HG02840 (cell line): ENCODE data around the gene NDUFAF2.
"Not testable (repeated sequence)": the region's sequence is repeated elsewhere in the genome, so short reads cannot be mapped to it uniquely, and the experiment has no call there.

Experiments used
- ATAC-seq: cut with Tn5 transposase; IDR thresholded peaks from one replicate; pipeline ENCODE4 v1.9.1; 2021; ENCODE audit warnings: mild to moderate bottlenecking, moderate library complexity, moderate number of reproducible peaks; ENCODE audit not compliant: unreplicated experiment, low FRiP score

The NDUFAF2 gene

DNA sequence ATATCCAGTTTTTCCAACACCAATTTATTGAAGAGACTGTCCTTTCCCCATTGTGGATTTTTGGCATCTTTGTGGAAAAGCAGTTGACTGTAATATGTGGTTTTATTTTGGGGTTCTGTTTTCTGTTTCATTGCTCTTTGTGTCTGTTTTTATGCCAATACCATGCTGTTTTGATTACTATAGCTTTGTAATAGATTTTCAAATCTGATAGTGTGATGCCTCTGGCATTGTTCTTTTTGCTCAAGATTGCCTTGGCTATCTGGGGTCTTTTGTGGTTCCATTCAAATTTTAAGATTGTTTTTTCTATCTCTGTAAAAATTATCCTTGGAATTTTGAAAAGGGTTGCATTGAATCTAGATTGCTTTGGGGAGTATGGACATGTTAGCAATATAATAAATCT is 99.5 kb downstream of the NDUFAF2 start:
- ATAC-seq: no peak

GRCh38 chr5:61047346-61047745 is 102.3 kb downstream of the NDUFAF2 start:
- ATAC-seq: no peak

DNA sequence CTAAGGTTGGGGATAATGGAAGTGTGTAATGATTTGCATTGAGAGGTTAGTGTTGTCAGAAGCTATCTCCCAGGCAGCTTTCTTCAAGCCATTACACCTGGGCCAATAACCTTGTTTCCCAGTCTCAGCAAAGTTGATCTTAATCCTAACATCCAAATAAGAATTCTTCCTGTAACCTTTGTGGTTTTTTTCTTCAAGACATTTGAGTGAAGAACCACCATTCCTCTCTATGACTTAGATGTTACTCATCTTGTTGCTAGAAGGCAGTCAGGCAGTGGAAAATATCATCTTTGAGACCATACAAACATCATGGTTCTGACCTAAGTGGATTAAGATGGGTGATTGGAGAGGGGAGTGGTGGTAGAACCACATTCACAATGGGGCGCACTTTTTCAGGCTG is 103.5 kb downstream of the NDUFAF2 start:
- no peak for ATAC-seq

- no peak for ATAC-seq
Observed at GRCh38 chr5:61050292-61050691, 105.3 kb downstream of the NDUFAF2 start.

GRCh38 chr5:61051267-61051666 is 106.3 kb downstream of the NDUFAF2 start:
- no peak for ATAC-seq

GRCh38 chr5:61052882-61053281 is 107.9 kb downstream of the NDUFAF2 start:
- ATAC-seq: no peak

DNA sequence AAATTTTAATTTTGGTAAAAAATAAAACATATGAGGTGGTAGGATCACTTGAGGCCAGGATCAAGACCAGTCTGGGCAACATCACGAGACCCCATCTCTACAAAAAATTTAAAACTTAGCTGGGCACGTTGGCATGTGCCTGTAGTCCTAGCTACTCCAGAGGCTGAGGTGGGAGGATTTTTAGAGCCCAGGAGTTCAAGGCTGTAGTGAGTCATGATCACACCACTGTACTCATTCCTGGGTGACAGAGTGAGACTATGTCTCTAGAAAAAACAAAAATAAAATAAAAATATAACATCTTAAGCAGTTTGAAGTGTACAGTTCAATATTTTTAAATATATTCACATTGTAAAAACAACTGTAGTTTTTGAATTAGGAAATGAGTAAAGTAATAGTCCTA is 108.9 kb downstream of the NDUFAF2 start:
- ATAC-seq: no peak

DNA sequence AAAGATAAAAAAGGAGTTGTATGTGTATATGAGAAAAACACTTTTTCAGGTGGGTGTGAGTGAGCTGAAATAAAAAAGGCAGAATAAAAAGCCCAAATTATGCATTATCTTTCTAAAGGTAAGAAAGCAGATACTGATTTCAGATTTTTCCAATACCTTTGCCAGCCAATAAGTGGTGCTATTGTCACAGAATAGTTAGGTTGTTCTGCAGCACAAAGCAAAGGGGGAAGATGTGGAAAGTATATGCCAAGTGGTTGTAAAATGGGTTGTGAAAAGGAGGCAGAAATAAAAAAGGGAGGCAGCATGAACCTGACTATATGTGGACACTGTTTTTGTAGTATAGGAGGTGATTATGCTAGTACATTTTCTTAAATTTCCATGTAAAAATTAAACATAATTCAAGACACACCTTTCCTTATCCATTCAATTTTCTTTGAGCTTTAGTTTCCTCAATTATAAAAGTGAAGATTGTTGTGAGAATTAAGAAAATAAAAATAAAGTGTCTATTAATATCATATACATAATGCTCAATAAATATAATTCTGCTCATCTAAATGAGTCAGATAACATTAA is 110.5 kb downstream of the NDUFAF2 start:
- no peak for ATAC-seq

- ATAC-seq: no peak
Observed at GRCh38 chr5:61059499-61059898, 114.5 kb downstream of the NDUFAF2 start.

- ATAC-seq: no peak
Observed at GRCh38 chr5:61069150-61069549, 124.1 kb downstream of the NDUFAF2 start.

GRCh38 chr5:61071526-61071925 is 126.5 kb downstream of the NDUFAF2 start:
- no peak for ATAC-seq

DNA sequence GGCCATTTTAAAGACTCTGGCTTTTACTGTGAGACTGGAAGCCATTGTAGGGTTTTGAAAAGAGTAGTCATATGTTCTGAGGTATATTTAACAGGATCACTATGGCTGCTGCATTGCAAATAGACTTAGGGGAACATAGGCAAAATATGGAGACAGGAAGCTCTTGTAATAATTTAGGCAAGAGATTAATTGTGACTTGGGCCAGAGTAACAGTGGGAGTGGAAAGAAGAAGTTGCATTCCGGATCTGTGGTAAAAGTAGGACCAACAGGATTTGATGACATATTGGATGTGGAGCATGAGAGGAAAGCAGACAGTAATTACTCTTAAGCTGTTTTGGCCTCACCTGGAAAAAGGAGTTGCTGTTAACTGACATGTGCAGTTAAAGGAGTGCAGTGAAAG is 131.6 kb downstream of the NDUFAF2 start:
- ATAC-seq: no peak

- ATAC-seq: no peak
Observed at GRCh38 chr5:61081741-61082140, 136.7 kb downstream of the NDUFAF2 start.

DNA sequence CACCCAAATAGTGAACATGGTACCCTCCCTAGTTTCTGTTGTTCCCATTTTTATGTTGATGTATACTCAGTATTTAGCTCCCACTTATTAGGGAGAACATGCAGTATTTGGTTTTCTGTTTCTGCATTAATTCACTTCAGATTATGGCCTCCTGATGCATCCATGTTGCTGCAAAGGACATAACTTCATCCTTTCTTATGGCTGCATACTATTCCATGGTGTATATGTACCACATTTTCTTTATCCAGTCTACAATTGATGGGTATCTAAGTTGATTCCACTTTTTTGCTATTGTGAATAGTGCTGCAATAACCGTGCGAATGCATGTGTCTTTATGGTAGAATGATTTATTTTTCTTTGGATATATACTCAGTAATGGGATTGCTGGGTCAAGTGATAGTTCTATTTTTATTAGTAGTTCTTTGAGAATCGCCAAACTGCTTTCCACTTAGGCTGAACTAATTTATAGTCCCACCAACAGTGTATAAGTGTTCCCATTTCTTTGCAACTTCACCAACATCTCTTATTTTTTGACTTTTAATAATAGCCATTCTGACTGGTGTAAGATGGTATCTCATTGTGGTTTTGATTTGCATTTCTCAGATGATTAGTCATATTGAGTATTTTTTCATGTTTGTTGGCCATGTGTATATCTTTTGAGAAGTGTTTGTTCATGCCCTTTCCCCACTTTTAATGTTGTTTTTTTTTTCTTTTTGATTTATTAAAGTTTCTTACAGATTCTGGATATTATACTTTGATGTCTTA is 137.7 kb downstream of the NDUFAF2 start:
- no peak for ATAC-seq

DNA sequence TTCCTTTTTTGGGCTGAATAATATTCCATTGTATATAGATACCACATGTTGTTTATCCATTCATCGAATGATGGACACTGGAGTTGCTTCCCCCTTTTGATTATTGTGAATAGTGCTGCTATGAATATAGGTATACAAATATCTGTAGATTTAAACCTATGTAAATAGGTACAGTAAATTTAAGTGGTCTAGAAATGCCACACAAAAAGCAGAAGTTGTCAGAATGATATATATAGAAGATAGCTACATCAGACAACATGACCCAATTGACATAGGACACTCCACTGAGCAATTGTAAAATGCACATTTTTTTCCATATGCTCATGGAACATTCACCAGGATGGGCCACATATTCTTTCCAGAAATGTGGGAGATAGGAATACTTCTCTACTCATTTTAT is 139.7 kb downstream of the NDUFAF2 start:
- no peak for ATAC-seq

DNA sequence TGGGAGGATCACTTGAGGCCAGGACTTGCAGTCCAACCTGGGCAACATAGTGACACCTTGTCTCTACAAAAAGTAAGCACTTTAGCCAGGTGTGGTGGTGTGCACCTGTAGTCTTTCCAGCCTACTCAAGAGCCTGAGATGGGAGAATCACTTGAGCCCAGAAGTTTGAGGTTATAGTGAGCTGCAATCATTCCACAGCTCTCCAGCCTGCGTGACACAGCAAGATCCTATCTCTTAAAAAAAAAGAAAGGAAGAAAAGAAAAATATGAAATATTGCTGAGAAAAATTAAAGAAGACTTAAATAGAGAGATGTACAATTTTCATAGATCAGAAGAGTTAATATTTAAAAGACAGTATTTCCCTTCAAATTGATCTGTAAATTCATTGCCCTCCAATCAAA is 140.9 kb downstream of the NDUFAF2 start:
- ATAC-seq: no peak

- no peak for ATAC-seq
Observed at GRCh38 chr5:61087921-61088320, 142.9 kb downstream of the NDUFAF2 start.

DNA sequence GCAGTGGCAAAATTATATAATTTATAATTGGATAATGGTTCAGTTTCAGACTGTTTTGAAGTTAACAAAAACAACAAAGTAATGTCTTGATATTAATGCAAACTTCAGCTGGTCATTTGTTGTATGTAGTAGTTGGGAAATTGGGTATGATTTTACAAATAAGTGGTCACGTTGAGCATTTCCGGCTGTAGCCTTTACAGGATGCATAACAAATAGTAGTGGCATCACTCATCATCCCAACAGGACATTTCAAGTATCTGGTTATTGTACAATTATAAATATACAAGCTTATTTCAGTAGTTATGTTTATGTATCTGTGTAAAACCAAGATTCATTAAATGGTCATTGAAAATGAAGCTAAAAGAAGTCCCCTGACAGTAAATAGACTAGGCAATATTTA is 144.3 kb downstream of the NDUFAF2 start:
- ATAC-seq: no peak

- ATAC-seq: not testable (repeated sequence)
Observed at GRCh38 chr5:61093046-61093771, 148.2 kb downstream of the NDUFAF2 start.

GRCh38 chr5:61097465-61097864 is 152.5 kb downstream of the NDUFAF2 start:
- ATAC-seq: no peak

DNA sequence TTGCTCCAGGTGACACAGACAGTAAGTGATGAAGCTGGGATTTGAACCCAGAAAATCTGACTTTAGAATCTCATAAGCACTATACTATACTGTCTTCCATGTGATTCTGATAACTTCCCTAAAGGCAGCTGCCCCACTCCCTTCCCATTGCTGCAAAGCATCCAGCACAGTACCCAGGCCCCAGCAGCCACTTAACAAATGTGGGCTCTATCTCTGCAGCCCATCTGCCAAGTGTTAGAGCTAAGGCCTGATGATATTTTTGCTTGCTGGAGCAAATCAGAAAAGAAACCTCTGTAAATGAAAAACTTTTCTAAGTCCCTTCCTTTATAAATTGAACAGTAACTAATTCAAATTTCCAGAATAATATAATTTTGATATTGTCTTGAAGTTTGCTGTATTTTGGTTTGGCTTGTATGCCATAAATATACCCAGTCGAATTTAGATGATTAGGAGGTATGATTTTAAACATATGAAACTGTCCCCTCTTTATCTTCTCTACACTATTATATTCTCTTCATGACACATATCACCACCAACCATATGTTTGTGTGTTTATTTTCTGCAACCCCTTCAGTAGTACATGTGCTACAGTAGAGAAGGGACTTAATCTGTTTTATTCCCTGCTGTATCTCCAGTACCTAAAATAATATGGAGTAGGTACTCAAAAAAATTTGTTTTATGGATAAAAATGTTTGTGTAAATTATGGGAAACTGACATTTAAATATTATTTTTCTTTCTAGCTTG is 153.4 kb downstream of the NDUFAF2 start:
- no peak for ATAC-seq
